Ishikawa (cell line): ENCODE measurements around the gene PMFBP1.

Experiments
- CEBPB ChIP-seq: IDR thresholded peaks from 2 replicates; pipeline ENCODE4 v1.6.1; 2012
- CREB1 ChIP-seq: IDR thresholded peaks from 2 replicates; pipeline ENCODE4 v1.6.1; 2012; ENCODE audit warnings: low read depth
- EGR1 ChIP-seq: IDR thresholded peaks from 2 replicates; pipeline ENCODE4 v1.6.1; 2012
- EP300 ChIP-seq: IDR thresholded peaks from 2 replicates; pipeline ENCODE4 v1.6.1; 2012; ENCODE audit warnings: borderline replicate concordance
- FOXM1 ChIP-seq: IDR thresholded peaks from 2 replicates; pipeline ENCODE4 v1.6.1; 2012; ENCODE audit warnings: low read depth, borderline replicate concordance
- NFIC ChIP-seq: IDR thresholded peaks from 2 replicates; pipeline ENCODE4 v1.6.1; 2012
- RAD21 ChIP-seq: IDR thresholded peaks from 2 replicates; pipeline ENCODE4 v1.6.1; 2012; ENCODE audit warnings: low read depth
- TAF1 ChIP-seq: IDR thresholded peaks from 2 replicates; pipeline ENCODE4 v1.6.1; 2012; ENCODE audit warnings: low read depth, mild to moderate bottlenecking
- TCF12 ChIP-seq: IDR thresholded peaks from 2 replicates; pipeline ENCODE4 v1.6.1; 2012; ENCODE audit warnings: low read depth
- TEAD4 ChIP-seq: IDR thresholded peaks from 2 replicates; pipeline ENCODE4 v1.6.1; 2012
- YY1 ChIP-seq: IDR thresholded peaks from 2 replicates; pipeline ENCODE4 v1.6.1; 2012; ENCODE audit warnings: low read depth
- ZBTB7A ChIP-seq: IDR thresholded peaks from 2 replicates; pipeline ENCODE4 v1.6.1; 2012; ENCODE audit warnings: low read depth
- TF ChIP-seq, protein P1 (sequence below): IDR thresholded peaks from 2 replicates; pipeline ENCODE4 v1.6.1; 2012
- TF ChIP-seq, protein P2 (sequence below): IDR thresholded peaks from 2 replicates; pipeline ENCODE4 v1.6.1; 2012
- TF ChIP-seq, protein P3 (sequence below): IDR thresholded peaks from 2 replicates; pipeline ENCODE4 v1.6.1; 2012; ENCODE audit warnings: low read depth, mild to moderate bottlenecking

PMFBP1 gene

DNA sequence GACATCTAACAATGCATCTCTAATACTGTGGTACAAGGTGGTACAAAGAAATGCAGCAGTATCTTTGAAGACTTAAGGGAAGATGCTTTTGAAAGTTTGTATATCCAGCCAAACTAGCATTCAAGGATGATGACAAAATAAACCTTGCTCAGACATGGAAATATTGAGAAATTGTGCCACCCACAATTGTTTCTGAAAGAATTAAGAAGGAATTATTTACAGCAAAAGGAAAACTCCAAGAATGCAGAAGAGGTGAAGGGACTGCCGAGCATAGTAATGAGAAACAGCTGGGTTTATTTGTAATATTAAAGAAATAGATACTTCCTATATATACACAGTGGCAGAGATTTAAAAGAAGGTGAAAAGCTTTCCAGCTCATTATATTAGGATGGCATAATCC lies 29.5 kb downstream of the PMFBP1 start:
- TF ChIP-seq ZBTB7A: no peak
- no peak for TF ChIP-seq NFIC
- TF ChIP-seq, protein P1, sequence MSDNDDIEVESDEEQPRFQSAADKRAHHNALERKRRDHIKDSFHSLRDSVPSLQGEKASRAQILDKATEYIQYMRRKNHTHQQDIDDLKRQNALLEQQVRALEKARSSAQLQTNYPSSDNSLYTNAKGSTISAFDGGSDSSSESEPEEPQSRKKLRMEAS: no peak
- TF ChIP-seq YY1: no peak
- TF ChIP-seq, protein P2, sequence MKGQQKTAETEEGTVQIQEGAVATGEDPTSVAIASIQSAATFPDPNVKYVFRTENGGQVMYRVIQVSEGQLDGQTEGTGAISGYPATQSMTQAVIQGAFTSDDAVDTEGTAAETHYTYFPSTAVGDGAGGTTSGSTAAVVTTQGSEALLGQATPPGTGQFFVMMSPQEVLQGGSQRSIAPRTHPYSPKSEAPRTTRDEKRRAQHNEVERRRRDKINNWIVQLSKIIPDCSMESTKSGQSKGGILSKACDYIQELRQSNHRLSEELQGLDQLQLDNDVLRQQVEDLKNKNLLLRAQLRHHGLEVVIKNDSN: no peak
- no peak for TF ChIP-seq TEAD4
- no peak for TF ChIP-seq CREB1
- TF ChIP-seq TCF12: no peak
- TF ChIP-seq TAF1: no peak
- TF ChIP-seq EGR1: no peak

DNA sequence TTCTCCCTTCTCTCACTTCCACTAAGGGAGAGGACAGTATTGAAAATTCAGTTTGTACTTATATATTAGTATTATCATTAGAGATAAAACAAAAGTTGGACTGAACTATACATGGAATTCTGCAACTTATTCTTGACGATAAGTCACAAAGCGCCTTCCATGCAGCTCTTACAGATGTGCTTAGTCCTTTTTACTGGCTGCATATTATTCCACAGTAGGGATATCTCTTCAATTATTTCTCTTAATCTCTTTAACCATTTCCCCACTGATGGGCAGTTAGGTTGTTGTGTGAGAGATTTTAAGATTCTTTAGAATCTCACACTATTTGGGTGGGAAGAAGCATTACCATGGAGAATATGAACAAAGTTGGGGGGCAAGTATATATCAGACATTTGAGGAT lies 32.0 kb downstream of the PMFBP1 start:
- TF ChIP-seq TCF12: no peak
- TF ChIP-seq RAD21: no peak

DNA sequence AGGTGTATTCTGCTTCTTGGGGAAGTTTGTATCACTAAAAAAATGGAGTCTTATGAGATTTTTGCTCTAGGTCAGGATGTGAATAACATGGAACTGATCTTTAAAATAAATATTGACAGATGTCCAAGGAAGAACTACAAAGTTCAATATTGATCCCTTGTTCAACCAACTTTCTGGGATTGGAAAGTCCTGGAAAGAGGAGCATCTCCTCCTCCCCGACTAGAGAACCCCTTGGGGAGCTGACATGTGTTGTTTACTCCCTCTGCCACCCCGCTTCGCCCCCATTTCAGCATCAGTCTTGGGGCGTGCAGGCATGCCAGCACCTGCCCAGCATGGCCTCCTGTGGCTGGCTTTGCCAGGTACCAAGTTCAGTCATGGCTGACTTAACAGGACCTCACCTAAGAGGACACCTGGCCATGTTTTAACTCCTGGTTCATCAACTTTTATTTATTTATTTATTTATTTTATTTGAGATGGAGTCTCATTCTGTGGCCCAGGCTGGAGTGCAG lies 33.8 kb downstream of the PMFBP1 start:
- TF ChIP-seq ZBTB7A (no peak), TEAD4 (no peak), EGR1 (no peak), NFIC (no peak), TAF1 (no peak), FOXM1 (no peak), RAD21 (no peak), CEBPB (no peak), YY1 (no peak), TCF12 (no peak), EP300 (no peak), CREB1 (no peak)
- TF ChIP-seq, protein P3, sequence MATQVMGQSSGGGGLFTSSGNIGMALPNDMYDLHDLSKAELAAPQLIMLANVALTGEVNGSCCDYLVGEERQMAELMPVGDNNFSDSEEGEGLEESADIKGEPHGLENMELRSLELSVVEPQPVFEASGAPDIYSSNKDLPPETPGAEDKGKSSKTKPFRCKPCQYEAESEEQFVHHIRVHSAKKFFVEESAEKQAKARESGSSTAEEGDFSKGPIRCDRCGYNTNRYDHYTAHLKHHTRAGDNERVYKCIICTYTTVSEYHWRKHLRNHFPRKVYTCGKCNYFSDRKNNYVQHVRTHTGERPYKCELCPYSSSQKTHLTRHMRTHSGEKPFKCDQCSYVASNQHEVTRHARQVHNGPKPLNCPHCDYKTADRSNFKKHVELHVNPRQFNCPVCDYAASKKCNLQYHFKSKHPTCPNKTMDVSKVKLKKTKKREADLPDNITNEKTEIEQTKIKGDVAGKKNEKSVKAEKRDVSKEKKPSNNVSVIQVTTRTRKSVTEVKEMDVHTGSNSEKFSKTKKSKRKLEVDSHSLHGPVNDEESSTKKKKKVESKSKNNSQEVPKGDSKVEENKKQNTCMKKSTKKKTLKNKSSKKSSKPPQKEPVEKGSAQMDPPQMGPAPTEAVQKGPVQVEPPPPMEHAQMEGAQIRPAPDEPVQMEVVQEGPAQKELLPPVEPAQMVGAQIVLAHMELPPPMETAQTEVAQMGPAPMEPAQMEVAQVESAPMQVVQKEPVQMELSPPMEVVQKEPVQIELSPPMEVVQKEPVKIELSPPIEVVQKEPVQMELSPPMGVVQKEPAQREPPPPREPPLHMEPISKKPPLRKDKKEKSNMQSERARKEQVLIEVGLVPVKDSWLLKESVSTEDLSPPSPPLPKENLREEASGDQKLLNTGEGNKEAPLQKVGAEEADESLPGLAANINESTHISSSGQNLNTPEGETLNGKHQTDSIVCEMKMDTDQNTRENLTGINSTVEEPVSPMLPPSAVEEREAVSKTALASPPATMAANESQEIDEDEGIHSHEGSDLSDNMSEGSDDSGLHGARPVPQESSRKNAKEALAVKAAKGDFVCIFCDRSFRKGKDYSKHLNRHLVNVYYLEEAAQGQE: no peak
- TF ChIP-seq, protein P2: no peak
- TF ChIP-seq, protein P1: no peak

DNA sequence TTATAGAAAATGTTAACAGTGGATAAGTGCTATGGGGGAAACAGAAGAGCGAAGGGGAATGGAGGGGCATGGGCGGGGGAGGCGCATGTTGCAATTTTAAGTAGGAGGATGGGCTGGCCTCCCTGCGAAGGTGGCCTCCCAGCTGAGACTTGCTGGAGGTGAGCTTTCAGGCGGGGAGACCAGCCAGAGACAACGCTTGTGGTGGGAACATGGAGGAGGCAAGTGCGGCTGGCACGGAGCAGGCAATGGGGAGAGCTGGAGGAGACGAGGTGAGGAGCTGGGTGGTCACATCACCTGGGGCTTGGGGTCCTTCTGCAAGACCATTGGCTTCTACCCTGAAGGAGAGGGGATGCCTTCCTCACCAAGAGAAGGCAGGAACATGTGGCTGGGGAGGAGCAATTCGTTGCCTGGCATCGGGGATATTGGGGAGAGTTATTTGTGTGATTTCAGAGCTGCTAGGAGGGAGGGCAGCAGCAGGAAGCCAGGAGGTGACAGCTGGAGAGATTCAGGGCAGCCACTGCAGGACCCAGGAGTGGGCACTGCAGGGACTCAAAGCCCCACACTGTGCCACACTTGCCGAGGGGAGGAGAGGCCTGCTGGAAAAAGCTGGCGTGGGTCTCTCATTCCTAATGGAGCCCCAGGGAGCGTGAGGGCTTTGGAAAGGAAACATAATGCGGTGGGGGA lies 34.4 kb downstream of the PMFBP1 start:
- TF ChIP-seq CREB1: no peak
- no peak for TF ChIP-seq EP300
- TF ChIP-seq, protein P3: no peak
- no peak for TF ChIP-seq TCF12
- no peak for TF ChIP-seq CEBPB
- no peak for TF ChIP-seq NFIC
- TF ChIP-seq YY1: no peak
- no peak for TF ChIP-seq TAF1
- TF ChIP-seq, protein P1: no peak
- no peak for TF ChIP-seq EGR1
- TF ChIP-seq FOXM1: no peak
- TF ChIP-seq TEAD4: no peak
- TF ChIP-seq, protein P2: no peak
- no peak for TF ChIP-seq ZBTB7A

DNA sequence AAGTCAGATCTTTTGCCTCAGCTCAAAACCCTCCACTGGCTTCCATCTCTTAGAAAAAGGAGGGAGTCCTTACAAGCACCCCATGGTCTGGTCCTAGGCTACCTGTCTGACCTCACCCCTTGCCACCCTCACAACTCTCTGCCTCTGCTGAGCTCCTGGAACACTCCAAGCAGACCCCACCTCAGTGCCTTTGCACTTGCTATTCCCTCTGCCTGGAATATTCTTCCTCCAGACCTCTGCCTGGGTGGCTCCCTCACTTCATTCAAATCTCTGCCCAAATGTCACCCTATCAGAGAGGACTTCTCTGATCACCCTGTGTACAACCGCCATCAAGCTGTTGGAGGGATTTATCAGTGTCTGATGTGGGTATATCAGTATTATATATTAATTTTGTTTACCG lies 37.4 kb downstream of the PMFBP1 start:
- TF ChIP-seq YY1 (no peak), TCF12 (no peak)
- TF ChIP-seq, protein P1: no peak
